K562 treated with DMSO at 1 percent for 24 hours (cell line): ENCODE data around the gene HOXA6. TPM values are rescaled to one million over a fixed set of nuclear protein-coding genes. Genes with fewer than 3 reads are reported as not detected.

Experiments
- total RNA-seq: library from RNA; unstranded; fragments of 300-600 nt; gene quantifications from 2 replicates; pipeline ENCODE4 v1.2.3, GENCODE V29; 2022; ENCODE audit warnings: low read depth; ENCODE audit not compliant: insufficient read depth

The HOXA6 gene
- total RNA-seq, 1 experiment from 2014 or later, result not detected

Other genes starting within 250 kb of the HOXA6 start
- 0.12 TPM in 1 of 2 replicates, not detected in the other for gene HOXA1, start 51.8 kb downstream of the HOXA6 start, total RNA-seq
- gene HOXA2, start 45.1 kb downstream of the HOXA6 start, total RNA-seq, result not detected in 2 replicates
- gene HOXA4, start 17.0 kb downstream of the HOXA6 start, total RNA-seq, result not detected in 2 replicates
- not detected in 2 replicates for gene HOXA5, start 4.1 kb downstream of the HOXA6 start, total RNA-seq
- not detected in 2 replicates for gene HOXA3, start 4.8 kb upstream of the HOXA6 start, total RNA-seq
- not detected in 2 replicates for gene HOXA7, start 8.9 kb upstream of the HOXA6 start, total RNA-seq
- not detected in 2 replicates for gene HOXA9, start 17.8 kb upstream of the HOXA6 start, total RNA-seq
- not detected in 2 replicates for gene HOXA10, start 26.5 kb upstream of the HOXA6 start, total RNA-seq
- not detected in 2 replicates for gene HOXA11, start 37.5 kb upstream of the HOXA6 start, total RNA-seq
- gene HOXA13, start 52.3 kb upstream of the HOXA6 start, total RNA-seq, result not detected in 2 replicates
- not detected in 2 replicates for gene EVX1, start 95.0 kb upstream of the HOXA6 start, total RNA-seq